Measurements from ENCODE around the gene CUTC.
"Not testable (repeated sequence)": the region's sequence is repeated elsewhere in the genome, so short reads cannot be mapped to it uniquely, and the experiment has no call there.

CUTC gene

DNA sequence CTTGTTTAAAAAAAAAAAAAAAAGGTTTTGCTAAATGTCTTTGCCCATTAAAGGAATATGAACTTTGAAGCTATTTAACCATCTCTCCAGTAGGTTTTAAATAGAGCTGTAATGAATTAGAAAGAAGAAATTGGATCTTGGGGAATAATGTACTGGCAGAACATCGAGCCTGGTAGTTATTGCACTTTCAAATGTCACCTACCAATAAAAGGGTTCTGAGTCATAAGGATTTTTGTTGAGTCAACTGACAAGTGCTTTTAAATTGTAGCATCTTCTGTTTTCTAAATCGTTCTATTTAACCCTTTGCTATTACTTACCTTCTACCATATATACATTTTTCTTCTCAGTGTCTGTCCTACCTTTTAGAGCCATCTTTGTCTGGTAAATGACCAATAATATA, 10.7 kb downstream of the CUTC start:
- DNase-seq (ENCODE audit: low spot score), result peak; percentile 23

DNA sequence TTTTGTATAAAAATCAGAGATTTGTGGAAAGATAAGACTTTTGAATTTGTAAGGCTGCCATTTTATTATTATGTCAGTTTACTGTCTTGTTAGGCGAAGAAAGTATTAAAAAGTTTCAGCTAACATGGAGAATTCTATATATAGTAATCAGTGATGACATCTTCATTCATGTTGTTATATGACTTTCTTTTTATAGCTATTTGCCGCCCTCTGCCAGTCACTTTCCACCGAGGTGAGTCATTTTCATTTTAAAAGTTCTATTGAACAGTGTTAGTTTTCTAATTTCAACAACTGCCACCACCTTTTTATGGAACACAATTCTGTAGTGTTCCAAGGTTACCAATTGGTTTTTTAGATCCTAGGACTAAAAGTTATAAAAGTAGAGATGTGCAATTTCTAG, 11.8 kb downstream of the CUTC start:
- DNase-seq (ENCODE audit: low spot score), result no peak

DNA sequence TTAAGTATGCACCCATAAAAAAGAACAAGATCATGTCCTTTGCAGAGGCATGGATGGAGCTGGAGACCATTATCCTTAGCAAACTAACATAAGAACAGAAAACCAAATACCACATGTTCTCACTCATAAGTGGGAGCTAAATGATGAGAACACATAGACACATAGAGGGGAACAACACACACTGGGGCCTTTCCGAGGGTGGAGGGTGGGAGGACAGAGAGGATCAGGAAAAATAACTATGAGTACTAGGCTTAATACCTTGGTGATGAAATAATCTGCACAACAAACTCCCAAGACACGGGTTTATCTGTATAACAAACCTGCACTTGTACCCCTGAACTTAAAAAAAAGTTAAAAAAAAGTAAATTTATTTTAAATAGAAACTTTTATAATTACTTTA, 14.1 kb downstream of the CUTC start:
- not testable (repeated sequence) for DNase-seq (ENCODE audit: low spot score)

DNA sequence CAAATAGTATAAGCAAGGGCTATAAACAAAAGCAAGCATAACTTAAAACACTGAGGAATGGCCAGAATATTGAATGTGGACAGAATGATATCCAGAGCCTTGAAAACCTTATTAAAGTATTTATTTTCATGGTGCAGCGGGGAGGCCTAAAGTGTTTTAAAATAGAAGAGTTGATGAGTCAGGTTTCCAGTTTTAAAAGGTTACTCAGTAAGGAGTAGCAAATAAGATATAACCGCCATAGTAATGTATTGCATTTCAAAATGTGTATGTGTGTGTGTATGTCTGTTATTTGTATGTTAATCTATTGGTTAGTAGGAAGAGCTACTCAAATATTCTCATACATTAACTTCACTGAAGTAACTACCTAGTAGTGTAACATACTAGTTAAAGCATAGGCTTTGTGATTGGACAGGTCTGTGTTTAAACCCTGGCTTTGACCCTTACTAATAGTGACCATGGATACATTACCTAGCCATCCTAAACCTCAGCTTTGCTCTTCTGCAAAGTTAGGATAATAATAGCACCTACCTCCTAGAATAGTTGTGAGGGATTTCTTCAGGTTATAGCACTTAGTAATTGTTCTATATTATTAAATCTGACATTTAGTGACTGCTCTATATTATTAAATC, 16.9 kb downstream of the CUTC start:
- DNase-seq (ENCODE audit: low spot score), result no peak

DNA sequence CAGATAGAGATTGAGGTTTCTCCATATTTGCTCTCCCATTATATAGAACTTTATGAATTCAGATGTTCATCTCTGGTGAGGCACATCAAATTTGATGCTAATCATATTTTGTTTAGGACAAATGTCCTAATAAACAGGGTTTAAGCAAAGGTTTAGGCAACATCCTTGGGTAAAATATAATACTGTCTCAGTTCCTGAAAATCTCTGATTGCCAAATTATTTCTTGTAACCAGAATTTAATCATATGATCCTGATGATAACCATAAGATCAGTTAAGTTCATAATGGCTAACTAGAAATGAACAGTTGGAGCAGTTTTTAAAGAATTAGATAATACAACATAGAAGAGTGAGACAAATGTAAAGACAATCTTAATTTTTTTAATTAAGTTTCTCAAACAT, 18.6 kb downstream of the CUTC start:
- DNase-seq (ENCODE audit: low spot score), result no peak

DNA sequence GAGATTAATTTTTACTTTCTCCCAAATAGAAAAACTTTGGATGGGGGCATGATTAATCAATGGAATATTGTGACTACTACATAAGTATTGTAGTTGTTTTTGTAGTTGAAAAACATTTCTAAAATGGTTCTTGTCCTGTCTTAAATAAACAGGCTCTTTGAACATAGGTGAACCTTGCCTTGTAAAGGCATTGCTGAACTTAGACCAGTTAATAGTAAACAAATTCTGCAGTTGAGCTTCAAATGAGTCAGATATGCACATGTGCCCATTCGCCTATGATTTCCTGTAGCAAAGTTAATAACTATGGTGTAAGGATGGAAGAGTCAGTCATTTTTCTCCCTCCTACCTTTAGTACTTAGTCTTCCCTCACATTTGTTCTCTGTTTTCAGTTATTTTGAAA, 22.6 kb downstream of the CUTC start:
- DNase-seq (ENCODE audit: low spot score), result no peak

DNA sequence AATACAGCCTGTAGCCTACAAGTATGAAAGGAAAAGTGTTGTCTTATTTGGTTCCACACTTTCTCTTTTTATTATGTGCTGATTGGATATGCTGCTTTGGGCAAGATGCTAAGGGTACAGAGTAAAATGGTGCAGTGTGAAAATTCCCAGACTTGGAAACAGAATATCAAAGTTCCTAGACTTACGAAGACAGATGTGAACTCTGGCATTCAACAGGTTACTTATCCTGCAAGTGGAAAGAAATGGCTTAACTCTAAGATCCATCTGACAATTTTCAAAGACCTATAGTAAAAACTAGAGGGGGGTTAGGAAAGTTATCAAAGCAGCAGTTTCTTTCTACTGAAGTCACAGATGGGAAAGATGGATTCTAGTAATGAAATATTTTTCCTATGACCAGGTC, 24.1 kb downstream of the CUTC start:
- no peak for DNase-seq (ENCODE audit: low spot score)

DNA sequence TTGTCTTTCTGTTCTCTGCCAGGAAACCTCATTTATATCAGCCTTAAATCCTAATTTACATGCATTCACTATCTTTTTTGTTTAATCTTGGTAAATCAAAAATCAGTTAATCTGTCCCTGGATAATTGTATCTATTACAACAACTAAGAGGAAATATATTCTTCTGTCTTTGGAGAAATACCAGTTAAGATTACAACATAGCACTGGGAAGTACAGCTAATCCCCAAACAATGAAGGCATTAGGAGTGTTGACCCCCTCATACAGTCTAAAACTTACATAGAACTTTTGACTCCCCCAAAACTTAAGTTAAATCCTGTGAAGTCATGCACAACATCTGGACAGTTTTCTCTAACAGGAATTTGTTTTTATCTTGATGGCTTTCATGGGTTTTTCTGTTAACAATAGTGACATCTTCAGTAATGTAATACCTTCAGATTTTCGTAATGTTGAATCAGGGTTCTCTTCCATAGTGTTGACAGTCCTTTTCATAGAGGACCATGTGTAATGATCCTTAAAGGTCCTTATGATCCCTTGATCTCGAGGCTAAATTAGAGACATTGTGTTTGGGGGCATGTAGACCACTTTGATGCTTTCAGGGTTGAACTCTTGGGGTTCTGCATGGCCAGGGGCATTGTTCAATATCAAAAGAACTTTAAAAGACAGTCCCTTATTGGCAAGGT, 26.3 kb downstream of the CUTC start:
- DNase-seq (ENCODE audit: low spot score), result peak; percentile 49

DNA sequence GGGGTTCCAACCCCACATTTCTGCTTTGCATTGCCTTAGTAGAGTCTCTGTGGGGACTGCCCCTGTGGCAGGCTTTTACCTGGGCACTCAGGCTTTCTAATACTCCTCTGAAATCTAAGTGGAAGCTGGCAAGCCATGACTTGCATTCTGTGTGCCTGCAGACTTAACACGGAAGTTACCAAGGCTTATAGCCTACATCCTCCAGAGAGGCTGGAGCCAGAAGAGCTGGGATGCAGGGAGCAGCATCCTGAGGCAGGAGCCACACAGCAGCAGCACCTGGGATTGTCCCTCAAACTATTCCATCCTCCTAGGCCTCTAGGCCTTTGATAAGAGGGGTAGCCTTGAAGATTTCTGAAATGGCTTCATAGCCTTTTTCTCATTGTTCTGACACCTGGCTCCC, 28.3 kb downstream of the CUTC start:
- DNase-seq (ENCODE audit: low spot score), result no peak

DNA sequence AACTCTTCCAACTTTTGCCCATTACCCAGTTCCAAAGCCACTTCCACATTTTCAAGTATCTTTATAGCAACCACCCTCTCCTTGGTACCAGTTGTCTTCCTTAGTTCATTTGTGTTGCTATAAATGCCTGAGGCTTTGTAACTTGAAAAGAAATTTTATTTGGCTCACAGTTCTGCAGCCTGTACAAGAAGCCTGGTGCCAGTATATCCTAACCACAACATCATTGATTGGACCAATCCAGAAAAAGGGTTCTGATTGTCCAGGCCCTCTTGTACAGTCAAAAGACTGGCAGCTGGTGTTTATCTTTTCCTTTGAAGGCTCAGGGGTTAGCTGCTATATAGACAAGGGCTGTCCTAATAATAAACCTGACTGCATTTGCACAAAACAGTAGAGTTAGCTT, 29.3 kb downstream of the CUTC start:
- no peak for DNase-seq (ENCODE audit: low spot score)

DNA sequence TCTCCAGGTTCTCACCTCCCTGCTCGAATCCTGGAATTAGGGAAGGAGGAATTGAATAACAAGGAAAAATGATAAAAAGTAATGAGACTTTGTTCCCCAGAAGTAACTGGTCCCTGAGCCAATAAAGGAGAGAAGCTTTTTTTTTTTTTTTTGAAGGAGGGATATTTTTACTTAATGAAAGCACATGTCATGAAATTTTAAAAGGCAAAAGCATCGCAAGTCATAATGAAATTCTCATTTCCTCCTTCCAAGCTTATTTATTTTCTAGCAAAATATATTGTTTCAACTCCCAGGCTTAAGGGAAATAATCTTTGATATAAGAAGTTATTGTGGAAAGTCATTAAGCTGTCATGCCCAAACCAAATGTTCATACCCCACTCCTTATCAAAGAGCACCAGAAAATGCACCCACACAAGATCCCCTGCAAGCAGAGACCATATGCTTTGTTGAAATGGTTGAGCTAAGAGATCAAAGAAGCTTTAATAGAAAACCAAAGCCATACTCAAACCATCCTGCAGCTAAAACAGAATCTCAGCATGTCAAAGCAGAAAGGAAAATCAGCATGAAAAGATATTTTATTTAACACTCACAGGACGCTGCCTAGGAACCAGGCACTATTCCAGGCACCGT, 33.8 kb downstream of the CUTC start:
- no peak for DNase-seq (ENCODE audit: low spot score)

DNA sequence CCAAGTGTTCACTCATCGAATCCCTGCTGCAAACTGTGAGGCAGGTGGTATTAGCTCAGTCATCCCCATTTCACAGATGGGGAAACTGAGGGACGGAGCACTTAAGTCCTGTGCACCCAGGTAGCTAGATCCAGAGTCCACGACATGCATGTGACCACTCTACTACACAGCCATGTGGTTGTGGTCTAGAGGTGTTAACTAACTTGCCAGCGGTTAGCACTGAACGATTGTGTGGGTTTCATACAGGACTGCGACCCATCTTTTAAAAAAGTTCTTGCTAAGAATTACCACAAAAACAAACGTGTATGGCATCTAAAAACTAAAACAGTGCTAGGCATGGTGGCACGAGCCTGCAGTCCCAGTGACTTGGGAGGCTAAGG, 34.3 kb downstream of the CUTC start:
- no peak for DNase-seq (ENCODE audit: low spot score)

DNA sequence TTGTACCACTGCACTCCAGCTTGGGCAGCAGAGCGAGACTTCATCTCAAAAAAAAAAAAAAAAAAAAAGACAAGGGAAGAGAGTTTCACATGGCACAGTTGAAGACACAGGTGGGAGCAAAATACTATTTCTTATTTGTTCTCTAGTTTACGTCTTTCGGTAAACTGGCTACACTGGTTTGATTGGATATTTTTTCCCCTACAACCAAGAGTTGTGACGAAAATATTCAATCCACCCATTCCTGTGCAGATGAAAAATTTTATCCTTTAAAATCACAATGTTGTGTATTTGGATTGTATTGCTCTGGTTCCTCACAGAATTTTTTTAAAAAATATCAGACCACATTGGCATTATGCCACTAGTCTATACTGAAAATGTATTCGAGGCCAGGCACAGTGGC, 35.9 kb downstream of the CUTC start:
- DNase-seq (ENCODE audit: low spot score), result no peak

DNA sequence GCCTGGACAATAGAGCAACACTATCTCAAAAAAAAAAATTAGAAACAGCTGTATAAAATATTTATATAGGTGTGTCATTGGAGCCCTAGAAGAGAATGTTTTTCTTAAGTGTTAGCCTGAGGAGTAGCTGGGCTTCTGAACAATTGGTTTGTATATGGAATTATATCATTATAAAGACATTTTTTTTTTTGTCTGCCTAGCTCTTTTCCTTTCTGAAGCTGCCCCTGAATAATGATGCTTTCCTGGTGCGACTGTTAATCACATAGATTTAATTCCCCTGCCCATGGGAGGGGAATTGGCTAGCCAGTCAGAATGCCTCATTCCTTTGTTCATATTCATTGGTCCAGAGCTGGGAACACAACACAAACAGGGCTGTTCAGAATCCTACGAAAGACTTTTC, 36.5 kb downstream of the CUTC start:
- DNase-seq (ENCODE audit: low spot score), result no peak

DNA sequence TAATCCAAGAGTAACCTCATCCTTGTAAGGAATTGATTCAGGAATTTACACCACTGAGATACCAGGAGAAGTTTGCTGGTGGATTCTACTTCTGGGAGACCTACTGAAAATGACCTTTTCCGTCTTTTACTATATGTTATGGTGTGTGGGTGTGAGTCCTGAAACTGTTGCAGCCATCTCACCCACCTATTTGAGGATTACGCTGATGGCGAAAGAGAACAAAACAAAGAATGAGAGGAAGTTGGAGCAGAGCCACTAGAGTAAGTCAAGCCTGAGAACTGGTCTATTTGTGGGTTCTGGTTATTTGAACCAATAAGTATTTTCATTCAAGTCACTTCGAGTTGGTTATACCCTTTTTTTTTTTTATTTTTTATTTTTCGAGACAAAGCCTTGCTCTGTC, 37.7 kb downstream of the CUTC start:
- no peak for DNase-seq (ENCODE audit: low spot score)

DNA sequence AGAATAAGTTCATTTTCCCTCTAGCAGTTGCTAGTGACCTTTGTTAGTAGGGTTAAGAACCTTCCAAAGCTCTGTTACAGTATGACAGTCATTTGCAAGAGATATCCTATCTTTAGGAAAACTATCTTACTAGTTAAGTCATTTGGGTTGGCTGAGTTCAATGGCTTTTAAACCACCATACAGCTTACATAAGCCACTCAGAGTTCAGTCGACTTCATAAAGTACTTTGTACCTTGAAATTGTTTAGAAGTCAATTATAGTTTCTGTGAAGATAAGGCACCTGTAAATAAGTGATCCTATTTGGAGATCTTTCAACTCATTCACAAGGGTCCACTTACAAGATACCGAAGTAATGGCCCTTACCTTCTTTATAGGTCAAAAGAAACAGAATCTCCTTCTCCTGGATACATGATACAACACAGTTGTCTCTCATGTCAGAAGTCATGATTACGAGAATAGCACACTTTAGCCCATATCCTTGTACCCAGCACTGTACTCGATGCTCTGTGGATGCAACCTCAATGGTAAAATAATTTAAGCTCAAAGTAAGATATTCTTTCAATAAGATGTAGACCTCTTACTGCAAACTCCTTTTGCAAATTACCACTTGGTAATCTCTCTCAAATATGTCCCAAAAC, 38.5 kb downstream of the CUTC start:
- DNase-seq (ENCODE audit: low spot score), result no peak

DNA sequence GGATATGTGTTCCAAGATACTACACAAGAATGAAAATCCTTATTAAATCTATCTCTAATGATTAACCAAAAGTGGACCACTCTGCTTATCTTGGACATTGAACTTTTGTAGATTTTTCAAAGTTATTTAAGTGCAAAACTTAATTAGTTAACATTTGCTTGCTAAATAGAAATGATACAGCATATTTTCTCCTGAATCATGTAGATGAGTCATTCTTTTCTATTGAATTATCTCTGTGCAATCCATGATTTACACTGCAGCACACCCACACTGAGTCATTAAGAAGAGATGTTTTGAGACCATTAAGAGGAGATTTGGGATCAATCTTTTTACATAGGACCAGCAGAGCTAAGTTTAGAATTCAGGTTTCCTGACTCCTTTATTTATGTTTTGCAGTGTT, 43.8 kb downstream of the CUTC start:
- peak; percentile 79 for DNase-seq (ENCODE audit: low spot score)

DNA sequence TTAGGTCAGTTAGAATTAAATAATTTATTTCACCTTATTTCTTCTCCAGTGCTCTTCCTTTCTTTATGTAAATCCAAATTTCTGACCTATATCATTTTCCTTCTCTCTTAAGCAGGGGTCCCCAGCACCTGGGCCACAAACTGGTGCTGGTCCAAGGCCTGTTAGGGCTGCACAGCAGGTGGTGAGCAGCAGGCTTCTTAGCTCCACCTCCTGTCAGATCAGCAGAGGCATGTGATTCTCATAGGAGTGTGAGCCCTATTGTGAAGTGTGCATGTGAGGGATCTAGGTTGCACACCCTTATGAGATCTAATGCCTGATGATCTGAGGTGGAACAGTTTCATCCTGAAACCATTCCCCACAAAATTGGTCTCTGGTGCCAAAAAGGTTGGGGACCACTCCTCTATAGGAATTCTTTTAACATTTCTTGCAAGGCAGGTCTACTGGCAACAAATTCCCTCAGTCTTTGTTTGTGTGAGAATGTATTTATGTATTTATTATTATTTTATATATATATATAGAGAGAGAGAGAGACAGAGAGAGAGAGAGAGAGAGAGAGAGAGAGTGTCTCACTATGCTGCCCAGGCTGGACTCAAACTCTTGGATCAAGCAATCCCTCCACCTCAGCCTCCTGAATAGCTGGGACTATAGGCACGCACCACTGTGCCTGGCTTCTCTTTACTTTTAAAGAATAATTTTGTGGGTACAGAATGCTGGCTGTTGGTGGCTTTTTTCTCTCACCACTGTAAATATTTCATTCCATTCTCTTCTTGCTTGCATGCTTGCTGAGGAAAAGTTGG, 46.1 kb downstream of the CUTC start:
- no peak for DNase-seq (ENCODE audit: low spot score)

DNA sequence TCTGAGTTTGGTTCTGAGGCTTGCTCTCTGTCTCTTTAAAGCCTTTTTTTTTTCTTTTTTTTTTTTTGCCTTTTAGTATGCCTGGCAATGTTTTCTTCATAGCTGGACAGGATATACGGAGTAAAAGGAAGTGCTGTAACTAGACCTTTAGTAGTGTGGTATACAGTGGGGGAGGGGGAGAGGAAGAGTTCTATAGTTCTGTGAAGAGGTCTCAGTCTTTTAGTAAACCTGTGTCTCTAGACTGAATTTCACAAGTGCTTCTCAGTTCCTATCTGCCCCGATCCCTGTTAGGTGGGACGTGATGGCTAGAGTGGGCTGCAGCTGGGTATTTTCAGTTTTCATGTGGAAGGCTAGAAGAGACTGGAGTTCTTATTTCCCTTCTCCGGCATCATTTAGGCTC, 47.3 kb downstream of the CUTC start:
- DNase-seq (ENCODE audit: low spot score), result peak; percentile 59

DNA sequence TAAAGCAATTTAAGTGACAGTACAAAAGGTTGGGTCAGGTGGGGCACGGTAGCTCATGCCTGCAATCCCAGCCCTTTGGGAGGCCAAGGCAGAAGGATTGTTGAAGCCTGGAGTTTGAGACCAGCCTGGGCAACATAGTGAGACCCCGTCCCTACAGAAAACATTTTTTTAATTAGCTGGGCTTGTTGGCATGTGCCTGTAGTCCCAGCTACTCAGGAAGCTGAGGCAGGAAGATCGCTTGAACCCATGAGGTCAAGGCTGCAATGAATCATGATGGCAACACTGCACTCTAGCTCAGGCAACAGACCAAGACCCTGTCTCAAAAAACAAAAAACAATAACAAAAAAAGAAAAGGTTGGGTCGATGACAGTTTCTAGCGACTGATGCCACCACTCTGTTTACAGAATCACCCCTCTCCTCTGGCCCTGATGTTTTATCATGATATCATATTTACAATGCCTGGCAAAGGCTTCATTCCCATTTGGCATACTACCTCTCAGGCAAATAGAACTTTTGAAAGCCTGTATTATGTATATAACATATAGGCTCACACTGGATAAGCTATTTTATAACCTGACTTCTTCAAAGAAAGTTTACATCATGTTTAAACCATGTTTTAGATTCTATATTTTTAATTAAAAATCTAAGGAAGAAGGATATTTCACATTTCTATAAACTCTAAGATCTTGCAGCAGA, 49.8 kb downstream of the CUTC start:
- DNase-seq (ENCODE audit: low spot score), result no peak

DNA sequence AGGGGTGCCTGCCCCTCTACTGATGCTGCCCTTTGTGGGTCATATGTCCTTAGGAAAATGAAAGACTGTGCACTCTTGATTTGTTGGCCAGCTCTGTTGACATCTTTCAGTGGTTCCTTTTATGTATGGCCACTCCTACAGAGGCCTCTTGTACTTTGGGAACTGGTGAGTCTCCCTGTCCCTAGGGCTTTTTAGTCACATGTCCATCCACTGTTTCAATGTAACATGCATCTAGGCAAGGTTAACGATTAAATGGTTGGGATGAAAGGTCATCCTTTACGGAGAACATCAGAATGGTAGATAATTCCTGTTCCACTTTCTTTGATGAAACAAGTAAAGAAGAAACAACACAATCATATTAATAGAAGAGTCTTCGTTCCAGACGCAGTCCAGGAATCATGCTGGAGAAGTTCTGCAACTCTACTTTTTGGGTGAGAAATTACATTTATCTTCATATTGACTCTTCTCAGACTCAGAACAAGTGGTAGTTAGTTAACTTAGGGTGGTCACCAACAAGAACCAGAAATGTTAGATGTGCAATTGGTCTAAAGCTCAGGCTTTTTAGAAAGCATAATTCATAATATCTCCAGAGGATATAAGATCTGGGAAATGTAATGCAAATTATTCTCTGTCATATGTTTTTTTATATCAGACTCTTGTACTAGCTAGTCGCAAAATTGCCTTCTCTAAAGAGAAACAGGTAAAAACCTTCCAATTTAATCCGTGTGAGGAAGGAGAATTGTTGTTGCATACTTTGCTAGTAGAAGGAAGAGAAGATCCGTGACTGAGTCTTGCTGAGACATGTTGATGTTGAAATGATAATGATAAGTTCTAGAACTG, 50.6 kb downstream of the CUTC start, which contains the start of gene ABCC2:
Gene ABCC2, plus strand, starts transcription at position 194 of the 840 bp plus-strand sequence. Its CDS starts 205 bp downstream, at position 399.
- DNase-seq (ENCODE audit: low spot score), result no peak

Data from GM03348 (cell line).